ENCODE measurements around the gene NOP53. TPM values are rescaled to one million over a fixed set of nuclear protein-coding genes. Genes with fewer than 3 reads are reported as not detected.

NOP53 gene
- total and polyA plus RNA-seq, 2 of the 13 experiments (the other 11 are each of a cell fraction or from before 2014, with no cell fraction given), result 53.9 to 141 TPM

GRCh38 chr19:47778049-47778953 lies 33.0 kb downstream of the NOP53 start, which contains the start of gene SELENOW (continued):
- TF ChIP-seq ZNF276 (CRISPR knock-in tag; IDR thresholded peaks at IDR 0.05; ENCODE audit: low read depth) (0 out of 2 replicates have a peak, but pooled peaks have one; percentile 63), ZNF607 (CRISPR knock-in tag; IDR thresholded peaks at IDR 0.05; ENCODE audit: borderline replicate concordance) (peak; percentile 73), JUNB (CRISPR knock-in tag; IDR thresholded peaks at IDR 0.05; ENCODE audit: borderline replicate concordance) (no peak), ZNF761 (CRISPR knock-in tag; conservative IDR thresholded peaks at IDR 0.05) (0 out of 2 replicates have a peak, but pooled peaks have one; percentile 33), NFIB (CRISPR knock-in tag; IDR thresholded peaks at IDR 0.05; ENCODE audit: borderline replicate concordance) (no peak), HCFC1 (IDR thresholded peaks at IDR 0.05; ENCODE audit: low read depth, low read length) (no peak), ZNF598 (CRISPR knock-in tag; IDR thresholded peaks at IDR 0.05; ENCODE audit: borderline replicate concordance) (no peak; the same call in 1 of the 2 replicates), U2AF2 (IDR thresholded peaks at IDR 0.05; ENCODE audit: low read depth, low read length) (no peak), FOXC1 (CRISPR knock-in tag; IDR thresholded peaks at IDR 0.05; ENCODE audit: borderline replicate concordance) (peak; percentile 46; the same call in 1 of the 2 replicates), GATAD1 (CRISPR knock-in tag; IDR thresholded peaks at IDR 0.05) (no peak; the same call in 1 of the 2 replicates), ZNF782 (CRISPR knock-in tag; IDR thresholded peaks at IDR 0.05; ENCODE audit: borderline replicate concordance) (no peak), ZNF740 (CRISPR knock-in tag; IDR thresholded peaks at IDR 0.05) (0 out of 2 replicates have a peak, but pooled peaks have one; percentile 31), TAF1 (CRISPR knock-in tag; IDR thresholded peaks at IDR 0.05) (peak; percentile 93), SIN3B (IDR thresholded peaks at IDR 0.05; ENCODE audit: low read length) (no peak), ZBTB42 (CRISPR knock-in tag; IDR thresholded peaks at IDR 0.05) (peak; percentile 64; the same call in 1 of the 2 replicates), RXRA (CRISPR knock-in tag; IDR thresholded peaks at IDR 0.05) (peak; percentile 73), ARID3A (IDR thresholded peaks at IDR 0.05; ENCODE audit: low read depth, low read length) (no peak), THAP9 (CRISPR knock-in tag; IDR thresholded peaks at IDR 0.05; ENCODE audit: borderline replicate concordance) (0 out of 2 replicates have a peak, but pooled peaks have one; percentile 46), POLR2AphosphoS2 (IDR thresholded peaks at IDR 0.05; ENCODE audit: low read depth, low read length) (no peak), ZNF264 (CRISPR knock-in tag; IDR thresholded peaks at IDR 0.05) (peak; percentile 68; the same call in 1 of the 2 replicates), FOXA3 (CRISPR knock-in tag; IDR thresholded peaks at IDR 0.05) (no peak), ZNF33B (CRISPR knock-in tag; IDR thresholded peaks at IDR 0.05) (no peak; the same call in 1 of the 2 replicates), NFRKB (IDR thresholded peaks at IDR 0.05) (no peak), FOSL2 (CRISPR knock-in tag; IDR thresholded peaks at IDR 0.05) (peak; percentile 33; the same call in 1 of the 2 replicates)
